ENCODE data around the gene NAB2. TPM values are rescaled to one million over a fixed set of nuclear protein-coding genes. Genes with fewer than 3 reads are reported as not detected.

The NAB2 gene
- total RNA-seq, 1 donor from 2014 or later = 34.4 TPM

GRCh38 chr12:57123813-57124212, 34.9 kb downstream of the NAB2 start:
- Histone ChIP-seq H3K36me3 (no peaks in the 10 kb centered on the region), H3K9me3 (no peaks in the 10 kb centered on the region), H3K27me3 (no peaks in the 10 kb centered on the region), H3K4me3 (no peak overlapping the region), H3K27ac (no peak overlapping the region), H3K4me1 (peaks cover 13% of the 10 kb centered on the region)
- DNase-seq (ENCODE audit: extremely low spot score in 2 of 2) = peak in 1 of 2 donors; percentile 79
- TF ChIP-seq CTCF (IDR thresholded peaks at IDR 0.05) = no peak
- no peak for TF ChIP-seq POLR2A (IDR thresholded peaks at IDR 0.05)
- TF ChIP-seq POLR2AphosphoS5 (IDR thresholded peaks at IDR 0.05; ENCODE audit: insufficient read depth in 1 of 2, low read depth in 1 of 2) = no peak
- intact Hi-C loops (cut with DNase I) = loop anchor here (2.0 kb wide), 1 partner anchor 59 kb away; no protein-coding TSS in a partner anchor

- Histone ChIP-seq H3K36me3 (no peaks in the 10 kb centered on the region), H3K27ac (no peak overlapping the region), H3K27me3 (no peaks in the 10 kb centered on the region), H3K4me3 (no peak overlapping the region), H3K4me1 (peaks cover 18% of the 10 kb centered on the region), H3K9me3 (no peaks in the 10 kb centered on the region)
- DNase-seq (ENCODE audit: extremely low spot score in 2 of 2) = peak in 1 of 2 donors; percentile 83
- intact Hi-C loops (cut with DNase I) = loop anchor here (2.0 kb wide), 1 partner anchor 58 kb away; no protein-coding TSS in a partner anchor
- TF ChIP-seq CTCF (IDR thresholded peaks at IDR 0.05) = peak; percentile 89 to 97 (median 96)
- TF ChIP-seq POLR2A (IDR thresholded peaks at IDR 0.05) = no peak
- TF ChIP-seq POLR2AphosphoS5 (IDR thresholded peaks at IDR 0.05; ENCODE audit: insufficient read depth in 1 of 2, low read depth in 1 of 2) = peak in 1 of 2 donors; percentile 77
Observed at GRCh38 chr12:57124261-57124877, 35.5 kb downstream of the NAB2 start.

GRCh38 chr12:57126061-57126460, 37.1 kb downstream of the NAB2 start:
- Histone ChIP-seq H3K27me3 (no peaks in the 10 kb centered on the region), H3K4me1 (peaks cover 35% of the 10 kb centered on the region), H3K27ac (no peak overlapping the region), H3K4me3 (no peak overlapping the region), H3K9me3 (no peaks in the 10 kb centered on the region), H3K36me3 (no peaks in the 10 kb centered on the region)
- intact Hi-C loops (cut with DNase I) = no loop called here
- TF ChIP-seq CTCF (IDR thresholded peaks at IDR 0.05) = no peak
- no peak for TF ChIP-seq POLR2A (IDR thresholded peaks at IDR 0.05)
- TF ChIP-seq POLR2AphosphoS5 (IDR thresholded peaks at IDR 0.05; ENCODE audit: insufficient read depth in 1 of 2, low read depth in 1 of 2) = no peak
- peak in 1 of 2 donors; percentile 84 for DNase-seq (ENCODE audit: extremely low spot score in 2 of 2)

GRCh38 chr12:57126561-57126960, 37.6 kb downstream of the NAB2 start:
- H3K27me3 ChIP-seq = no peaks in the 10 kb centered on the region
- intact Hi-C loops (cut with DNase I) = no loop called here
- no peaks in the 10 kb centered on the region for H3K36me3 ChIP-seq
- H3K4me3 ChIP-seq = peak overlapping the region; percentile 79 to 90
- H3K27ac ChIP-seq = peak overlapping the region; percentile 99
- DNase-seq (ENCODE audit: extremely low spot score in 2 of 2) = peak in 1 of 2 donors; percentile 87
- no peaks in the 10 kb centered on the region for H3K9me3 ChIP-seq
- no peak for TF ChIP-seq CTCF (IDR thresholded peaks at IDR 0.05)
- no peak for TF ChIP-seq POLR2A (IDR thresholded peaks at IDR 0.05)
- no peak for TF ChIP-seq POLR2AphosphoS5 (IDR thresholded peaks at IDR 0.05; ENCODE audit: insufficient read depth in 1 of 2, low read depth in 1 of 2)
- peaks cover 40% of the 10 kb centered on the region for H3K4me1 ChIP-seq

- peak overlapping the region; percentile 99 for H3K27ac ChIP-seq
- intact Hi-C loops (cut with DNase I) = no loop called here
- H3K36me3 ChIP-seq = no peaks in the 10 kb centered on the region
- H3K27me3 ChIP-seq = no peaks in the 10 kb centered on the region
- peaks cover 47% of the 10 kb centered on the region for H3K4me1 ChIP-seq
- no peaks in the 10 kb centered on the region for H3K9me3 ChIP-seq
- TF ChIP-seq CTCF (IDR thresholded peaks at IDR 0.05) (peak in 2 of 3 experiments; percentile 11 to 18), POLR2AphosphoS5 (IDR thresholded peaks at IDR 0.05; ENCODE audit: insufficient read depth in 1 of 2, low read depth in 1 of 2) (peak in 1 of 2 donors; percentile 15), POLR2A (IDR thresholded peaks at IDR 0.05) (no peak)
- H3K4me3 ChIP-seq = peak overlapping the region; percentile 79 to 90
- DNase-seq (ENCODE audit: extremely low spot score in 2 of 2) = peak in 1 of 2 donors; percentile 92
Observed at GRCh38 chr12:57127101-57127725, 38.3 kb downstream of the NAB2 start.

All from vagina (tissue), 2 donors.